Measurements from ENCODE around the gene PTGER1. TPM values are rescaled to one million over a fixed set of nuclear protein-coding genes. Genes with fewer than 3 reads are reported as not detected.
A peak's percentile ranks its signal among the peaks of the same experiment; 100 is the strongest.

Gene PTGER1
- total and polyA plus RNA-seq, 2 of the 13 experiments (the other 11 are each of a cell fraction or from before 2014, with no cell fraction given): 0.13 TPM; not detected in 1

DNA sequence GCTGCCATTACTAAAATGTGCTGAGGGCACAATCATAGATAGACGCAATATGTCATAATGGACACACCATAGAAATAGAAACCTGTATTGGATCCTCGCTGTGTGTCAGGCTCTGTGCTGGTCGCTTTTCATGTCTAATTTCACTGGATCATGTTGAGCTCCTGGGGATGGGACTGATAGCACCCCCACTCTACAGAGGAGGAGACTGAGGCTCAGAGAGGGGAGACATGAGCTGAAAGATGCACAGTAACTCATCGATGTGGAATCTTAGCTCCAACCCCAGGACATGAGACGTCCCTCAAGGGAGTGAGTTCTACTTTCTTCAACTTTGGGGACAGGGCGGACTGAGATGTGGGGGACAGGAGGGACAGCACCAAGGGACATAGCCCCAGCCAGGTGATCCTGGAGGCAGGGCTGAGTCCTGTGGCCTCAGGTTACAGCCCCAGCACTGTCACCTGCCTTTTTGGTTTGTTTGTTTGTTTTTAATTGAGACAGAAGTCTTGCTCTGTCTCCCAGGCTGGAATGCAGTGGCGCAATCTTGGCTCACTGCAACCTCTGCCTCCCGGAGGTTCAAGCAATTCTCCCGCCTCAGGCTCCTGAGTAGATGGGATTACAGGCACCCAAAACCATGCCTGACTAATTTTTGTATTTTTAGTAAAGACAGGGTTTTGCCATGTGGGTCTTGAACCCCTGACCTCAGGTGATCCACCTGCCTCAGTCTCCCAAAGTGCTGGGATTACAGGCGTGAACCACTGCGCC is 27.4 kb upstream of the PTGER1 start (continued):
- TF ChIP-seq ZEB1 (IDR thresholded peaks at IDR 0.05; ENCODE audit: insufficient replicate concordance, low read depth) (no peak), ZNF513 (CRISPR knock-in tag; conservative IDR thresholded peaks at IDR 0.05) (no peak), YEATS4 (CRISPR knock-in tag; IDR thresholded peaks at IDR 0.05; ENCODE audit: borderline replicate concordance) (no peak), ZNF670 (CRISPR knock-in tag; IDR thresholded peaks at IDR 0.05; ENCODE audit: borderline replicate concordance) (no peak), PITX1 (CRISPR knock-in tag; IDR thresholded peaks at IDR 0.05) (no peak), SAP130 (CRISPR knock-in tag; IDR thresholded peaks at IDR 0.05; ENCODE audit: low read depth) (0 out of 2 replicates have a peak, but pooled peaks have one; percentile 47), NAIF1 (CRISPR knock-in tag; IDR thresholded peaks at IDR 0.05; ENCODE audit: borderline replicate concordance) (no peak), ETV5 (CRISPR knock-in tag; IDR thresholded peaks at IDR 0.05; ENCODE audit: borderline replicate concordance) (peak; percentile 38; the same call in 1 of the 2 replicates), ATF7 (IDR thresholded peaks at IDR 0.05) (no peak), ATF7 (CRISPR knock-in tag; IDR thresholded peaks at IDR 0.05) (no peak), ZUFSP (CRISPR knock-in tag; IDR thresholded peaks at IDR 0.05; ENCODE audit: borderline replicate concordance) (no peak), HDAC2 (CRISPR knock-in tag; IDR thresholded peaks at IDR 0.05) (0 out of 2 replicates have a peak, but pooled peaks have one; percentile 47), SOX13 (IDR thresholded peaks at IDR 0.05) (no peak), SOX13 (CRISPR knock-in tag; conservative IDR thresholded peaks at IDR 0.05 in 1 of 2, IDR thresholded peaks at IDR 0.05 in 1 of 2) (peak in 1 of 2 experiments; percentile 55; a peak in 1 of 4 replicates)
- TF ChIP-seq, protein P1, sequence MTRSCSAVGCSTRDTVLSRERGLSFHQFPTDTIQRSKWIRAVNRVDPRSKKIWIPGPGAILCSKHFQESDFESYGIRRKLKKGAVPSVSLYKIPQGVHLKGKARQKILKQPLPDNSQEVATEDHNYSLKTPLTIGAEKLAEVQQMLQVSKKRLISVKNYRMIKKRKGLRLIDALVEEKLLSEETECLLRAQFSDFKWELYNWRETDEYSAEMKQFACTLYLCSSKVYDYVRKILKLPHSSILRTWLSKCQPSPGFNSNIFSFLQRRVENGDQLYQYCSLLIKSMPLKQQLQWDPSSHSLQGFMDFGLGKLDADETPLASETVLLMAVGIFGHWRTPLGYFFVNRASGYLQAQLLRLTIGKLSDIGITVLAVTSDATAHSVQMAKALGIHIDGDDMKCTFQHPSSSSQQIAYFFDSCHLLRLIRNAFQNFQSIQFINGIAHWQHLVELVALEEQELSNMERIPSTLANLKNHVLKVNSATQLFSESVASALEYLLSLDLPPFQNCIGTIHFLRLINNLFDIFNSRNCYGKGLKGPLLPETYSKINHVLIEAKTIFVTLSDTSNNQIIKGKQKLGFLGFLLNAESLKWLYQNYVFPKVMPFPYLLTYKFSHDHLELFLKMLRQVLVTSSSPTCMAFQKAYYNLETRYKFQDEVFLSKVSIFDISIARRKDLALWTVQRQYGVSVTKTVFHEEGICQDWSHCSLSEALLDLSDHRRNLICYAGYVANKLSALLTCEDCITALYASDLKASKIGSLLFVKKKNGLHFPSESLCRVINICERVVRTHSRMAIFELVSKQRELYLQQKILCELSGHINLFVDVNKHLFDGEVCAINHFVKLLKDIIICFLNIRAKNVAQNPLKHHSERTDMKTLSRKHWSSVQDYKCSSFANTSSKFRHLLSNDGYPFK (CRISPR knock-in tag; IDR thresholded peaks at IDR 0.05; ENCODE audit: borderline replicate concordance): no peak
- TF ChIP-seq, protein P2, sequence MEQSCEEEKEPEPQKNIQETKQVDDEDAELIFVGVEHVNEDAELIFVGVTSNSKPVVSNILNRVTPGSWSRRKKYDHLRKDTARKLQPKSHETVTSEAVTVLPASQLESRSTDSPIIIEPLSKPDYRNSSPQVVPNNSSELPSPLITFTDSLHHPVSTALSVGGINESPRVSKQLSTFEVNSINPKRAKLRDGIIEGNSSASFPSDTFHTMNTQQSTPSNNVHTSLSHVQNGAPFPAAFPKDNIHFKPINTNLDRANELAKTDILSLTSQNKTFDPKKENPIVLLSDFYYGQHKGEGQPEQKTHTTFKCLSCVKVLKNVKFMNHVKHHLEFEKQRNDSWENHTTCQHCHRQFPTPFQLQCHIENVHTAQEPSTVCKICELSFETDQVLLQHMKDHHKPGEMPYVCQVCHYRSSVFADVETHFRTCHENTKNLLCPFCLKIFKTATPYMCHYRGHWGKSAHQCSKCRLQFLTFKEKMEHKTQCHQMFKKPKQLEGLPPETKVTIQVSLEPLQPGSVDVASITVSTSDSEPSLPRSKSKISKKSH (CRISPR knock-in tag; IDR thresholded peaks at IDR 0.05; ENCODE audit: borderline replicate concordance): no peak
- TF ChIP-seq, protein P3, sequence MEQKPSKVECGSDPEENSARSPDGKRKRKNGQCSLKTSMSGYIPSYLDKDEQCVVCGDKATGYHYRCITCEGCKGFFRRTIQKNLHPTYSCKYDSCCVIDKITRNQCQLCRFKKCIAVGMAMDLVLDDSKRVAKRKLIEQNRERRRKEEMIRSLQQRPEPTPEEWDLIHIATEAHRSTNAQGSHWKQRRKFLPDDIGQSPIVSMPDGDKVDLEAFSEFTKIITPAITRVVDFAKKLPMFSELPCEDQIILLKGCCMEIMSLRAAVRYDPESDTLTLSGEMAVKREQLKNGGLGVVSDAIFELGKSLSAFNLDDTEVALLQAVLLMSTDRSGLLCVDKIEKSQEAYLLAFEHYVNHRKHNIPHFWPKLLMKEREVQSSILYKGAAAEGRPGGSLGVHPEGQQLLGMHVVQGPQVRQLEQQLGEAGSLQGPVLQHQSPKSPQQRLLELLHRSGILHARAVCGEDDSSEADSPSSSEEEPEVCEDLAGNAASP (CRISPR knock-in tag; IDR thresholded peaks at IDR 0.05; ENCODE audit: borderline replicate concordance): 0 out of 2 replicates have a peak, but pooled peaks have one; percentile 27
- TF ChIP-seq, protein P4, sequence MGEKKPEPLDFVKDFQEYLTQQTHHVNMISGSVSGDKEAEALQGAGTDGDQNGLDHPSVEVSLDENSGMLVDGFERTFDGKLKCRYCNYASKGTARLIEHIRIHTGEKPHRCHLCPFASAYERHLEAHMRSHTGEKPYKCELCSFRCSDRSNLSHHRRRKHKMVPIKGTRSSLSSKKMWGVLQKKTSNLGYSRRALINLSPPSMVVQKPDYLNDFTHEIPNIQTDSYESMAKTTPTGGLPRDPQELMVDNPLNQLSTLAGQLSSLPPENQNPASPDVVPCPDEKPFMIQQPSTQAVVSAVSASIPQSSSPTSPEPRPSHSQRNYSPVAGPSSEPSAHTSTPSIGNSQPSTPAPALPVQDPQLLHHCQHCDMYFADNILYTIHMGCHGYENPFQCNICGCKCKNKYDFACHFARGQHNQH (CRISPR knock-in tag; IDR thresholded peaks at IDR 0.05): peak; percentile 57; the same call in 1 of the 2 replicates
